Dermis lymphatic vessel endothelial cell (primary cell): Measurements from ENCODE around the gene OTOP1. TPM values are rescaled to one million over a fixed set of nuclear protein-coding genes. Genes with fewer than 3 reads are reported as not detected.

Source experiments
- total RNA-seq: library from RNA; depleted of rRNA; stranded (reverse); fragments of >200 nt; gene quantifications from 2 replicates; pipeline ENCODE4 v1.2.1, GENCODE V29; 2014

Gene OTOP1, protein sequence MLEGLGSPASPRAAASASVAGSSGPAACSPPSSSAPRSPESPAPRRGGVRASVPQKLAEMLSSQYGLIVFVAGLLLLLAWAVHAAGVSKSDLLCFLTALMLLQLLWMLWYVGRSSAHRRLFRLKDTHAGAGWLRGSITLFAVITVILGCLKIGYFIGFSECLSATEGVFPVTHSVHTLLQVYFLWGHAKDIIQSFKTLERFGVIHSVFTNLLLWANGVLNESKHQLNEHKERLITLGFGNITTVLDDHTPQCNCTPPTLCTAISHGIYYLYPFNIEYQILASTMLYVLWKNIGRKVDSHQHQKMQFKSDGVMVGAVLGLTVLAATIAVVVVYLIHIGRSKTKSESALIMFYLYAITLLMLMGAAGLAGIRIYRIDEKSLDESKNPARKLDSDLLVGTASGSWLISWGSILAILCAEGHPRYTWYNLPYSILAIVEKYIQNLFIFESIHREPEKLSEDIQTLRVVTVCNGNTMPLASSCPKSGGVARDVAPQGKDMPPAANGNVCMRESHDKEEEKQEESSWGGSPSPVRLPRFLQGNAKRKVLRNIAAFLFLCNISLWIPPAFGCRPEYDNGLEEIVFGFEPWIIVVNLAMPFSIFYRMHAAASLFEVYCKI
- total RNA-seq: not detected in 2 replicates

GRCh38 chr4:4226606-4227438 is at the start of gene OTOP1:
TSS of gene OTOP1 (minus strand) at chr4:4226929. CDS start at chr4:4226864, 65 bp downstream.

GRCh38 chr4:4248029-4248884 is 21.5 kb upstream of the OTOP1 start, which contains the start of gene TMEM128:
TSS of gene TMEM128 (minus strand) at chr4:4248223. CDS start at chr4:4248202, 21 bp downstream.

Other genes starting within 250 kb of the OTOP1 start
- gene TMEM128, start 21.3 kb upstream of the OTOP1 start, total RNA-seq: 19.0 and 24.2 TPM in 2 replicates
- gene LYAR, start 63.2 kb upstream of the OTOP1 start, total RNA-seq: 6.8 and 15.6 TPM in 2 replicates
- 2.2 and 3.0 TPM in 2 replicates for gene ZBTB49, start 63.3 kb upstream of the OTOP1 start, total RNA-seq
- gene NSG1, start 160.2 kb upstream of the OTOP1 start, total RNA-seq: under 0.01 and 0.09 TPM in 2 replicates